Astrocyte of the spinal cord (primary cell): ENCODE data around the gene EDN2.
A peak's percentile ranks its signal among the peaks of the same experiment; 100 is the strongest.

Experiments
- DNase-seq: peaks from one replicate; pipeline ENCODE4 v3.0.0; 2011; ENCODE audit warnings: low read depth, low spot score
- H3K4me3 ChIP-seq: 2 replicates; pipeline ENCODE4 v1.5.1; 2011; ENCODE audit warnings: low read depth, mild to moderate bottlenecking, low read length, moderate library complexity
- in situ Hi-C: cut with HindIII; loops from 2 replicates; pipeline ENCODE4 v1.10.0; 2017; ENCODE audit warnings: low sequenced_read_pairs
- TF ChIP-seq, protein P1 (sequence below): IDR thresholded peaks from 2 replicates; pipeline ENCODE4 v1.5.1; 2012; ENCODE audit warnings: low read depth, mild to moderate bottlenecking, low read length, inconsistent platforms

The EDN2 gene

DNA sequence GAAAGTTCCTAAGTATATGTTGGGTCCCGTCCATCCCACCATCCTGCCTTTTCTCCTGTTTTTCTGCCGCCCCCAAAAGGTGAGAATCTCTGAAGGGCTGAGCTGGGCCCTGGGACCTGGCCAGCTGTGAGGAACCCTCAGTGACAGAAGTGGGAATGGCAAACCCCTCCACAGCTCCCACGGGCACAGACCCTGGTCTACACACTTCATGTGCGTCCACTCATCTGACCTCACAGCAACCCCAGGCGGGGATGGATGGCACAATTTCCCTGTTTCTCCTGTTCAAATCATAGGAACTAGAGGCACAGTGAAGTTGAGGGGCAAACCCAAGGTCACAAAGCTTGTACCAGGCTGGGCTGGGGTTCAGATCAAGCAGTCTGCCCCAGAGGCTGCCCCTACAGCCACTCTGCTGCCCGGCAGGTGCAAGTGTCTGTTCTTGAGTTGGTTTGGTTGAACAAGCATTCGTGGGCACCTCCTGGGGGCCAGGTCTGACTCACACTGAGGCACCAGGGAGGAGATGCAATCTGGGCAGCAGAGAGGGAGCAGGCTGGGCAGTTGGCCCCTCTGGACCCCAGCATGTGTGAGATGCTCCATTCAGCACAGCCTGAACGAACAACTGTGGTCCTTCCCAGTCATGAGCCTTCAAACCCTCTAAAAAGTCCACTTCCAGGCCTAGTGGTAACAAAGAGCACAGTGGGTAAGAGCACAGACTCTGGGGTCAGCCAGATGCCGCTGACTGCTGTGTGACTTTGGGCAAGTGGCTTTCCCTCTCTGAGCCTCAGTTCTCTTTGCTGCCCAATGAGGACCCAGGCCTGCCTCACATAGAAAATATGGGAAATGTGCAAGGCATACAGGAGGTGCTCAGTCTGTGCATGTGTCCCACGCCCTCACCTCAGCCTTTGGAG is 4.0 kb downstream of the EDN2 start:
- no peak for DNase-seq
- in situ Hi-C loops = no loop called here
- H3K4me3 ChIP-seq = no peak overlapping the region
- TF ChIP-seq, protein P1, sequence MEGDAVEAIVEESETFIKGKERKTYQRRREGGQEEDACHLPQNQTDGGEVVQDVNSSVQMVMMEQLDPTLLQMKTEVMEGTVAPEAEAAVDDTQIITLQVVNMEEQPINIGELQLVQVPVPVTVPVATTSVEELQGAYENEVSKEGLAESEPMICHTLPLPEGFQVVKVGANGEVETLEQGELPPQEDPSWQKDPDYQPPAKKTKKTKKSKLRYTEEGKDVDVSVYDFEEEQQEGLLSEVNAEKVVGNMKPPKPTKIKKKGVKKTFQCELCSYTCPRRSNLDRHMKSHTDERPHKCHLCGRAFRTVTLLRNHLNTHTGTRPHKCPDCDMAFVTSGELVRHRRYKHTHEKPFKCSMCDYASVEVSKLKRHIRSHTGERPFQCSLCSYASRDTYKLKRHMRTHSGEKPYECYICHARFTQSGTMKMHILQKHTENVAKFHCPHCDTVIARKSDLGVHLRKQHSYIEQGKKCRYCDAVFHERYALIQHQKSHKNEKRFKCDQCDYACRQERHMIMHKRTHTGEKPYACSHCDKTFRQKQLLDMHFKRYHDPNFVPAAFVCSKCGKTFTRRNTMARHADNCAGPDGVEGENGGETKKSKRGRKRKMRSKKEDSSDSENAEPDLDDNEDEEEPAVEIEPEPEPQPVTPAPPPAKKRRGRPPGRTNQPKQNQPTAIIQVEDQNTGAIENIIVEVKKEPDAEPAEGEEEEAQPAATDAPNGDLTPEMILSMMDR = no peak

DNA sequence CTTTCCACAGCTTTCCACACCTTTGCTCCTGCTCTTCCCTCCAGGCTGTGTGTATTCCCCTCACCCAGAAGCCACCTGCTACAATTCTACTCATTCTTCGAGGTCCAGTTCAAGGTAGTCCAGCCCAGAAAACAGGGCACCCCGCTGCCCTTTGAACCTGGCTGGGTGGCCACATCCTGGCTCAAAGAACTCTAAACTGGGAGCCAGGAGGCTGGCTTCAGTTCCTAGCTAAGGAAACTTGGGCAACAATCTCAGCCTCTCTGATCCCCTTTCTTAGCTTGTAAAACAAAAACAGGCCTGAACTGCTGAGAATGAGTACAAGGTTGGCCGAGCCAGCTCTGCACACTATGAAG is 4.7 kb downstream of the EDN2 start:
- no peak for DNase-seq
- no peak overlapping the region for H3K4me3 ChIP-seq
- in situ Hi-C loops = no loop called here
- TF ChIP-seq, protein P1 = no peak

DNA sequence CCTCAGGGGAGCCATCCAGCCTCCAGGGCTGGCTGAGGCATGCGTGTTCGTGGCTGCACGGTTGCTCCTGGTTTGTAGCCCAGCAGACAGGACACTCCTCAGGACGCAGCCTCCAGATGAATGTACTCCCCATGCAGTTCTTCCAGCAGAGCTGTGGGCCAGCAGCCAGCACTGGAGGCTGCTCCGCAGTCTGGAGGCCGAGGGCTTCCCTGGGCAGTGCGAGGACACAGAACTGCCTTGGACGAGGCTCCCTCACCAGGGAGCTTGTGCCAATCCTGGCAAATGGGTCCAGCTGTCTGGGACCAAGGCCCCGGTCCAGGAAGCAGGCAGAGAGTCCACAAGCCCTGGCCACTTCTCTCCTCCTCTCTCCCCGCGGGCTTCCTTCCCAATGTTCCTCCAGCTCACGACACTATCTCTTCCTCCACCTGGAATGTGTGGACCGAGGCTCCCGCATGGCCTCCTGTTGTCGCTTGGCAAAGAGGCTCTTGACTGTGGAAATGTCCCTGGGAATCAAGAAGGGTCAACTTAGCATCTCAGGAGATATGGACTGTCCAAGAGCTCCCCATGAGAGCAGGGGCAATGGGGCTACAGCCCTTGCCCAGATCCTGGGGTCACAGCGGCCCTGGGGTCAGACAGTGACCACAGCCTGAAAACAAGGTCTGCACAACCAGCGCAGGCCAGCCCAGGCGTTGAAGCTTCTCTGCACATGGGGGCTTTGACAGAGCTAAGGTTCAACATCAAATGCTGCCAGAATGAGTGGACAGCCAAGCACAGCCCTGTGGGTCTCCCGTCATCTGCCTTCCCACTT is 5.3 kb downstream of the EDN2 start:
- peak; percentile 74 for DNase-seq
- no peak overlapping the region for H3K4me3 ChIP-seq
- TF ChIP-seq, protein P1 = no peak
- in situ Hi-C loops = no loop called here

DNA sequence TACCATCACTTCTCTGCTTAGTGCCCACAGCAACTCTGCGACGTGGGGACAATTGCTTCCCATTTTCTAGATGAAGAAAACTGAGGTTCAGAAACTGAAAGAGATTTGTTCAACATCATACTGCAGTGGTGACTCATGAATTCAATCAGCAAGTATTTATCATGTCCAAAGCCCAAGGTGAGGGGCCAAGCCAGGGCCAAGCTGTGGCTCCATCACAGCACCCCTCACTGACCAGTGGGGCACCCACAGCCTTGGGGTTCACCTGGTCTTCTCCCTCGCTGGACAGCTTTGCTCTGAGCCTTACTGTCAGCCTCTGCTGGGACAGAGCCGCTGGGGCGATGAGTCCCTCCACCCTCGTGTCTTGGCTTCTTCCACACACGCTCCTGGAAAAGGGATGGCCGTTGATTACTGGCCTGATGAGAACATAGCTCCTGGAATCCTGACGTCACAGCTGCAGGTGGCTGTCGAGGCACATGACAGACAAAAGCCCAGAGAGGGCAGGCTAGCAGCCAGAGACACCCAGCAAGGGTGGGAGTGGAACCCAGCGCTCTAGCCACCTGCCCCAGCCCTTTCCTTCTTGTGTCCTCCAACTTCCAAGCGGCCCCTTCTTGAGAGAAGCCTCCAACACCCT is 6.2 kb downstream of the EDN2 start:
- no peak for DNase-seq
- TF ChIP-seq, protein P1 = no peak
- H3K4me3 ChIP-seq = no peak overlapping the region
- in situ Hi-C loops = no loop called here

DNA sequence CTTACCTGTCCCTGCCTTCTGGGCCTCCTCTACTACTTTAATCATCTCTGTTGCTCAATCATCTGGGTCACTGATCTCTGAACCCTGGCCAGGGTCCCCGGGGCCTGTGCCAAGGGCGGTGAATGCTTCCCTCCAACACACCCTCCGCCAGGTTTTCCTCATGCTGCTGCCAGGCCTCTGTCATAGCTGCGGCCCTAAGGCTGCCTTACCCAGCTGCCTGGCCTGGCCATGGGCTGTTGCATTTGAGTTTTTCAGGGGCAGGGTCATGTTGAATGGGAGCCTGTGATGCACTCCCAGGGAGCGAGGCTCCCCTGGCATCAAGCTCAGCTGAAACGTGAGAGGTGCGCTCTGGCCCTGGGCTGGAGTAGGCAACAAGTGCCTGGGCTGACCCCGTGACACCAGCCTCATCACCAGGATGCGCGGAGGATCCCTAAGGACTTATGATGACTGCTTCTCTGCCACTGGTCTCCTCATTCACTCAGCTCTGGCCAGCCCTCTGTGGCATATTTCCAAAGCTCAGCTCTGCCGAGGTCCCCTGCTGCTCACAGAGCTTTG is 7.6 kb downstream of the EDN2 start:
- in situ Hi-C loops = no loop called here
- DNase-seq = peak; percentile 49
- H3K4me3 ChIP-seq = no peak overlapping the region
- TF ChIP-seq, protein P1 = no peak

DNA sequence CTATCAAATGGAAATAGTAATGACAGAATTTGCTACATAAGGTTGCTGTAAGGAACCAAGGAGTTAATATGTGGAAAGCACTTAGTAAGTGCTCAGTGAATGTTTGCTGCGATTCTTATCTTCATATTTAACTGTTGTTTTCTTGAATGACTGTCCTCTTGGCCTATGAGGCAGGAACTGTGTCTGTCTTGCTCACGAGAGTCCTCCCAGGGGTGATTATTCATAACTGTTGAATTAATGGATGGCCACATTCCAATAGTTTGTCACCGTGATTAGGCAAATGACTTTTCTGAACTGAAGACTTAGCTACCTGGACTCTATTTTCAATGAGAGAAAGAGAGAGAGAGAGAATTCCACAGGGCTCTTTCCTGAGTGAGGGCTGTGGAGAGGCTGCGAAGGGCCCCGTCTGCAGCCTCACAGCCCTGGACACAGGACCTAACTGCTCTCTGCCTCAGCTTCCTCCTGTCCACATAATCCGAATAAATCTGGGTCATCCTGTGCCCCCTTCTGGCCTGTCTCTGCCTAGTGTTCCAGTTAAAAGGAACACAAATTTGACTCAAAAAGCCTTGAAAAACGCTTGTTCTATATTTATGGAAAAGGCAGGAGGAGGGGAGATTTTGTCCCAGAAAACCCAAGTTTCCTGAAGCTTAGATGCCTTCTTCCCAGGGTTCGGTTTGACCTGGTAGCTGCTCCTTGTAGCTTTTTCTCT is 8.5 kb downstream of the EDN2 start:
- no peak overlapping the region for H3K4me3 ChIP-seq
- TF ChIP-seq, protein P1 = peak; percentile 12
- DNase-seq = no peak
- in situ Hi-C loops = no loop called here
